Activated naive CD4-positive, alpha-beta T cell treated with anti-CD3 and anti-CD28 coated beads for 36 hours (primary cell): ENCODE data around the gene JAK3. TPM values are rescaled to one million over a fixed set of nuclear protein-coding genes. Genes with fewer than 3 reads are reported as not detected.
"Not testable (repeated sequence)": the region's sequence is repeated elsewhere in the genome, so short reads cannot be mapped to it uniquely, and the experiment has no call there.

Experiments
- CTCF ChIA-PET: fragments of 350-600 bp; sonication (Branson Sonifier 250); formaldehyde crosslinking; loops from one replicate; lab custom pipeline; 2021; ENCODE audit warnings: antibody characterized with exemption; lab: Charles Lee
- DNase-seq: peaks from one replicate; pipeline ENCODE4 v3.0.0-alpha.2; 2020
- H3K27ac Mint-ChIP-seq: one replicate; pipeline ENCODE4 v1.8.0; 2021; ENCODE audit warnings: mild to moderate bottlenecking, mixed read lengths
- H3K27me3 Mint-ChIP-seq: one replicate; pipeline ENCODE4 v1.8.0; 2021; ENCODE audit warnings: low read depth, mixed read lengths
- H3K36me3 Mint-ChIP-seq: one replicate; pipeline ENCODE4 v1.8.0; 2021; ENCODE audit warnings: low read depth, mixed read lengths
- H3K4me1 Mint-ChIP-seq: one replicate; pipeline ENCODE4 v1.8.0; 2021; ENCODE audit warnings: low read depth, mixed read lengths
- H3K4me3 Mint-ChIP-seq: one replicate; pipeline ENCODE4 v1.8.0; 2021; ENCODE audit warnings: mild to moderate bottlenecking, moderate library complexity, mixed read lengths
- H3K9me3 Mint-ChIP-seq: one replicate; pipeline ENCODE4 v1.8.0; 2021; ENCODE audit warnings: mixed read lengths
- intact Hi-C: fragments of 100-400 bp; cut with micrococcal nuclease; formaldehyde crosslinking; loops from one replicate; pipeline ENCODE4 v1.15.1; 2023
- total RNA-seq, 2 experiments: library from RNA; stranded (reverse); gene quantifications; one replicate each; pipeline ENCODE4 v1.2.3, GENCODE V29; 2021

The JAK3 gene
- total RNA-seq, 2 experiments from 2014 or later, result 231 to 235 TPM

- DNase-seq, result no peak
- CTCF ChIA-PET, result interaction anchor here (2.2 kb wide), 1 partner anchor 11 kb away, joined by 13 read pairs; no protein-coding TSS in a partner anchor
- peaks cover 57% of the 10 kb centered on the region for H3K4me1 Mint-ChIP-seq
- intact Hi-C loops, result no loop called here
- H3K4me3 Mint-ChIP-seq, result peak within 1 kb of the TSS; percentile 21
- H3K36me3 Mint-ChIP-seq, result no peaks in the 10 kb centered on the region
- no peak within 1 kb of the TSS for H3K27ac Mint-ChIP-seq
- H3K9me3 Mint-ChIP-seq, result no peaks in the 10 kb centered on the region
- no peaks in the 10 kb centered on the region for H3K27me3 Mint-ChIP-seq
Measured at GRCh38 chr19:17794731-17795494, 52.9 kb downstream of the JAK3 start, which contains the start of gene B3GNT3. B3GNT3 (plus strand) TSS chr19:17795138; CDS start chr19:17807808, 12,670 bp downstream.

DNA sequence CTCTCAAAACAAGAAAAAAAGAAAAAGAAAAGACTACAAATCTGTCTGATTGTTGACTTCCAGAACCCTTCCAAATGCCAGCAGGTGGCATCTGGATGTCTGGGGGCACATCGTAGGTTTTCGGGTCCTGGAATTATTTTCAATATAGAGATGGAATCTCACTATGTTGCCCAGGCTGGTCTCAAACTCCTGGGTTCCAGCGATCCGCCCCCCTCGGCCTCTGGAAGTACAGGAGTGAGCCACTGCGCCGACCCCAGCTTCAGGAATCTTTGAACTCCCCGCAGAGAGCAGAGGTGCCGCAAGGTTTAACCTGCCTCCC, 53.4 kb downstream of the JAK3 start:
- Mint-ChIP-seq H3K9me3 (no peaks in the 10 kb centered on the region), H3K27ac (no peak overlapping the region), H3K27me3 (no peaks in the 10 kb centered on the region), H3K36me3 (peaks cover under 1% of the 10 kb centered on the region), H3K4me1 (peaks cover 60% of the 10 kb centered on the region), H3K4me3 (no peak overlapping the region)
- intact Hi-C loops, result no loop called here
- DNase-seq, result no peak
- CTCF ChIA-PET, result interaction anchor here (2.2 kb wide), 1 partner anchor 11 kb away, joined by 13 read pairs; no protein-coding TSS in a partner anchor

DNA sequence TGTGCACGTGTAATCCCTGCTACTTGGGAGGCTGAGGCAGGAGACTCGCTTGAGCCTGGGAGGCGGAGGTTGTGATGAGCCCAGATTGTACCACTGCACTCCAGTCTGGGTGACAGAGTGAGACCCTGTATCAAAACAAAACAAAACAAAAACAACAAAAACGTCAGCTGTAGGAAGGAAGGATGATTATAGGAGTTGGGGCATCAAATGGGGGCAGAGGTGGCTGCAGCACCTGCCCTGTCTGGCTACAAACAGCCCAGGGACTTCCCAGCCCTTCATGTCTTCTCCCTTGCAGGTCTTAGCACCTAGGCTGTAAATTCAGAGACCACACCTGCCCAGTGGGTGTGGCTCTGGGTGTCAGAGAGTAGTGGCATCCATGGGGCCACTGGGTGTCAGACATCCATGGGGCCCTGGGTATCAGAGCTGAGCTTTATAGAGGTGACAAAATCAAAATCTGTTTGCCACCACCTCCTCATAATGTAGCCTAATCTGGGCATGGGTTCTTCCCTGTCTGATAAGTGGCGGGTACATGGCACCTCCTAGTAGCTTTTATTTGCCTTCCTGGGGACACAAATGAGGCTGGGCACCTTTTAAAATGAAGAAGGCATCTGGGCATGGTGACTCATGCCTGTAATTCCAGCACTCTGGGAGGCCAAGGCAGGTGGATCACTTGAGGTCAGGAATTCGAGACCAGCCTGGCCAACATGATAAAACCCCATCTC, 57.6 kb downstream of the JAK3 start:
- Mint-ChIP-seq H3K4me1 (peaks cover 36% of the 10 kb centered on the region), H3K36me3 (peaks cover 18% of the 10 kb centered on the region), H3K4me3 (no peak overlapping the region), H3K9me3 (no peaks in the 10 kb centered on the region), H3K27me3 (no peaks in the 10 kb centered on the region), H3K27ac (peak overlapping the region; percentile 68)
- intact Hi-C loops, result loop anchor here (1.0 kb wide), 1 partner anchor 65 kb away; no protein-coding TSS in a partner anchor
- CTCF ChIA-PET, result interaction anchor here (0.6 to 1.8 kb wide), 6 partner anchors 16 to 69 kb away, joined by 3 to 9 read pairs (median 4); partner anchors contain the start of gene RPL18A
- no peak for DNase-seq

GRCh38 chr19:17788632-17789031, 59.1 kb downstream of the JAK3 start:
- H3K27me3 Mint-ChIP-seq, result no peaks in the 10 kb centered on the region
- CTCF ChIA-PET, result no interaction called here
- H3K4me1 Mint-ChIP-seq, result peaks cover 34% of the 10 kb centered on the region
- intact Hi-C loops, result no loop called here
- peaks cover 25% of the 10 kb centered on the region for H3K36me3 Mint-ChIP-seq
- no peak overlapping the region for H3K4me3 Mint-ChIP-seq
- no peaks in the 10 kb centered on the region for H3K9me3 Mint-ChIP-seq
- H3K27ac Mint-ChIP-seq, result no peak overlapping the region
- no peak for DNase-seq

GRCh38 chr19:17787274-17787913, 60.4 kb downstream of the JAK3 start:
- no peak for DNase-seq
- H3K4me1 Mint-ChIP-seq, result peaks cover 30% of the 10 kb centered on the region
- CTCF ChIA-PET, result interaction anchor here (0.6 kb wide), 1 partner anchor 17 kb away, joined by 5 read pairs; no protein-coding TSS in a partner anchor
- H3K4me3 Mint-ChIP-seq, result no peak overlapping the region
- intact Hi-C loops, result no loop called here
- no peaks in the 10 kb centered on the region for H3K27me3 Mint-ChIP-seq
- no peaks in the 10 kb centered on the region for H3K9me3 Mint-ChIP-seq
- H3K36me3 Mint-ChIP-seq, result peaks cover 26% of the 10 kb centered on the region
- no peak overlapping the region for H3K27ac Mint-ChIP-seq

GRCh38 chr19:17784201-17785008, 63.4 kb downstream of the JAK3 start:
- H3K4me1 Mint-ChIP-seq, result peaks cover 12% of the 10 kb centered on the region
- peak; percentile 88 for DNase-seq
- H3K9me3 Mint-ChIP-seq, result no peaks in the 10 kb centered on the region
- H3K27me3 Mint-ChIP-seq, result no peaks in the 10 kb centered on the region
- H3K36me3 Mint-ChIP-seq, result peaks cover 33% of the 10 kb centered on the region
- intact Hi-C loops, result loop anchor here (1.0 to 2.0 kb wide), 3 partner anchors 71 to 148 kb away; partner anchors contain the start of gene CCDC124
- H3K4me3 Mint-ChIP-seq, result no peak overlapping the region
- H3K27ac Mint-ChIP-seq, result no peak overlapping the region
- CTCF ChIA-PET, result interaction anchor here (0.6 to 3.0 kb wide), 13 partner anchors 10 to 91 kb away, joined by 3 to 18 read pairs (median 4); partner anchors contain the start of genes B3GNT3 and SLC5A5

GRCh38 chr19:17783721-17784120, 64.1 kb downstream of the JAK3 start:
- H3K27me3 Mint-ChIP-seq, H3K9me3 Mint-ChIP-seq, H3K27ac Mint-ChIP-seq, DNase-seq, H3K4me3 Mint-ChIP-seq: not testable (repeated sequence)
- intact Hi-C loops, result loop anchor here (1.0 to 2.0 kb wide), 3 partner anchors 72 to 149 kb away; partner anchors contain the start of gene CCDC124
- CTCF ChIA-PET, result interaction anchor here (0.6 to 3.0 kb wide), 11 partner anchors 9 to 96 kb away, joined by 3 to 18 read pairs (median 4); partner anchors contain the start of genes B3GNT3 and RPL18A
- H3K36me3 Mint-ChIP-seq, result peaks cover 33% of the 10 kb centered on the region
- H3K4me1 Mint-ChIP-seq, result peaks cover 12% of the 10 kb centered on the region

DNA sequence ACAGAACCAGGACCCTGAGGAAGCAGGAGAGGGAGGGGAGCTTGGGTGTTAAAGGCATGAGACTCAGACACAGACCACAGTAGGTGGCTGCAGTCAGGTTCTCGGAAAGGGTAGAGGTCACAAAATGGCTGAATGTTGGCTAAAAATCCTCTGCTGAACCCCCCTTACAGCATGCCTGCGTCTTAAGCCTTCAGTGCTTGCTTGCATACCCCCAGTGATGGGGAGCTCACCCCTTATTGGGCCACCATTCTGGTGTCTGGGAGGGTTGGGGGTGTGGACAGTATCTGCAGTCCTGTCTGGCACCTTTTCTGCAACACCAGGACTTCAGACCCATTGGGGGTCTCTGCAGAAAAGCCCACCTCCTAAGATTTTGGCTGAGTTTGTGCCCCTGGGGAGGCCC, 67.0 kb downstream of the JAK3 start:
- H3K27me3 Mint-ChIP-seq, result no peaks in the 10 kb centered on the region
- no peak overlapping the region for H3K4me3 Mint-ChIP-seq
- intact Hi-C loops, result no loop called here
- no peak for DNase-seq
- CTCF ChIA-PET, result interaction anchor here (0.7 to 1.0 kb wide), 2 partner anchors 76 to 112 kb away, joined by 3 to 4 read pairs; no protein-coding TSS in a partner anchor
- H3K36me3 Mint-ChIP-seq, result peaks cover 24% of the 10 kb centered on the region
- no peaks in the 10 kb centered on the region for H3K9me3 Mint-ChIP-seq
- no peak overlapping the region for H3K27ac Mint-ChIP-seq
- peaks cover 14% of the 10 kb centered on the region for H3K4me1 Mint-ChIP-seq

GRCh38 chr19:17778968-17779929, 68.5 kb downstream of the JAK3 start:
- CTCF ChIA-PET, result no interaction called here
- Mint-ChIP-seq H3K27me3 (no peaks in the 10 kb centered on the region), H3K4me3 (no peak overlapping the region), H3K4me1 (peaks cover 16% of the 10 kb centered on the region), H3K36me3 (peaks cover 22% of the 10 kb centered on the region), H3K9me3 (no peaks in the 10 kb centered on the region), H3K27ac (no peak overlapping the region)
- DNase-seq, result no peak
- intact Hi-C loops, result no loop called here

- intact Hi-C loops, result no loop called here
- CTCF ChIA-PET, result no interaction called here
- Mint-ChIP-seq H3K27me3 (no peaks in the 10 kb centered on the region), H3K4me1 (peaks cover 10% of the 10 kb centered on the region), H3K36me3 (peaks cover 24% of the 10 kb centered on the region), H3K27ac (no peak overlapping the region), H3K4me3 (no peak overlapping the region), H3K9me3 (no peaks in the 10 kb centered on the region)
- DNase-seq, result peak; percentile 64
Measured at GRCh38 chr19:17778251-17778967, 69.4 kb downstream of the JAK3 start.
